HL-60 (cell line): Measurements from ENCODE around the gene PPP2R3A.
A peak's percentile ranks its signal among the peaks of the same experiment; 100 is the strongest.
"Not testable (repeated sequence)": the region's sequence is repeated elsewhere in the genome, so short reads cannot be mapped to it uniquely, and the experiment has no call there.

Experiments used
- DNase-seq, 2 experiments: peaks; one replicate each; pipeline ENCODE4 v3.0.0-alpha.2; 2010 to 2020; ENCODE audit warnings: low read depth in 1 of 2, low spot score in 1 of 2
- H3K27ac ChIP-seq: fragments of 250-450 bp; sonication (Bioruptor Pico); replicated peaks from 2 replicates; pipeline ENCODE4 v1.5.1; 2020; ENCODE audit warnings: mild to moderate bottlenecking, moderate library complexity
- H3K27me3 ChIP-seq: fragments of 250-450 bp; sonication (Bioruptor Pico); 2 replicates; pipeline ENCODE4 v1.5.1; 2021; ENCODE audit warnings: mild to moderate bottlenecking, moderate library complexity; ENCODE audit not compliant: insufficient read depth, poor library complexity, severe bottlenecking
- H3K4me3 ChIP-seq: replicated peaks from 2 replicates; pipeline ENCODE4 v1.5.1; 2011; ENCODE audit warnings: mild to moderate bottlenecking, control low read depth, low read length; ENCODE audit not compliant: insufficient read depth
- GABPA ChIP-seq: IDR thresholded peaks from 2 replicates; pipeline ENCODE4 v1.6.1; 2012; ENCODE audit warnings: low read depth
- POLR2AphosphoS5 ChIP-seq: IDR thresholded peaks from 2 replicates; pipeline ENCODE4 v1.6.1; 2012; ENCODE audit warnings: low read depth
- SPI1 ChIP-seq: IDR thresholded peaks from 2 replicates; pipeline ENCODE4 v1.6.1; 2012; ENCODE audit warnings: low read depth, mild to moderate bottlenecking, borderline replicate concordance
- TF ChIP-seq, protein P1 (sequence below): IDR thresholded peaks from one replicate; pipeline ENCODE4 v1.5.1; 2011; ENCODE audit warnings: low read length, control low read depth, inconsistent platforms; ENCODE audit not compliant: insufficient read depth
- TF ChIP-seq, protein P2 (sequence below): IDR thresholded peaks from 2 replicates; pipeline ENCODE4 v1.6.1; 2012; ENCODE audit warnings: low read depth; ENCODE audit not compliant: insufficient replicate concordance

The PPP2R3A gene

DNA sequence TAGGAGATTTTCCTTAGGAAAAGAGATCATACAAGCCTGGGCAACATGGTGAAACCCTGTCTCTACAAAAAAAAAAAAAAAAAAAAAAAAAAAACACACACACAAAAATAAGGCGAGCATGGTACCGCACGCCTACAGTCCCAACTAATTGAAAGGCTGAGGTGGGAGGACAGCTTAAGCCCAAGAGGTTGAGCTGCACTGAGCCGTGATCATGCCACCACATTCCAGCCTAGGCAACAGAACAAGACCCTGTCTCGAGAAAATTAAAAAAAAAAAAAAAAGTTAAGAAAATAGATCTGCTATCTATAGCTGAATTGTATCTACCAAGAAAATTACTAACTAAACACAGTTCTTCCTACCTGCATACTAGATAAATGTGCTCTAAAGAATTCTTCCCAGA is 223.5 kb downstream of the PPP2R3A start:
- TF ChIP-seq POLR2AphosphoS5: no peak
- no peak for TF ChIP-seq SPI1
- no peak for TF ChIP-seq GABPA
- TF ChIP-seq, protein P1, sequence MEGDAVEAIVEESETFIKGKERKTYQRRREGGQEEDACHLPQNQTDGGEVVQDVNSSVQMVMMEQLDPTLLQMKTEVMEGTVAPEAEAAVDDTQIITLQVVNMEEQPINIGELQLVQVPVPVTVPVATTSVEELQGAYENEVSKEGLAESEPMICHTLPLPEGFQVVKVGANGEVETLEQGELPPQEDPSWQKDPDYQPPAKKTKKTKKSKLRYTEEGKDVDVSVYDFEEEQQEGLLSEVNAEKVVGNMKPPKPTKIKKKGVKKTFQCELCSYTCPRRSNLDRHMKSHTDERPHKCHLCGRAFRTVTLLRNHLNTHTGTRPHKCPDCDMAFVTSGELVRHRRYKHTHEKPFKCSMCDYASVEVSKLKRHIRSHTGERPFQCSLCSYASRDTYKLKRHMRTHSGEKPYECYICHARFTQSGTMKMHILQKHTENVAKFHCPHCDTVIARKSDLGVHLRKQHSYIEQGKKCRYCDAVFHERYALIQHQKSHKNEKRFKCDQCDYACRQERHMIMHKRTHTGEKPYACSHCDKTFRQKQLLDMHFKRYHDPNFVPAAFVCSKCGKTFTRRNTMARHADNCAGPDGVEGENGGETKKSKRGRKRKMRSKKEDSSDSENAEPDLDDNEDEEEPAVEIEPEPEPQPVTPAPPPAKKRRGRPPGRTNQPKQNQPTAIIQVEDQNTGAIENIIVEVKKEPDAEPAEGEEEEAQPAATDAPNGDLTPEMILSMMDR: no peak
- TF ChIP-seq, protein P2, sequence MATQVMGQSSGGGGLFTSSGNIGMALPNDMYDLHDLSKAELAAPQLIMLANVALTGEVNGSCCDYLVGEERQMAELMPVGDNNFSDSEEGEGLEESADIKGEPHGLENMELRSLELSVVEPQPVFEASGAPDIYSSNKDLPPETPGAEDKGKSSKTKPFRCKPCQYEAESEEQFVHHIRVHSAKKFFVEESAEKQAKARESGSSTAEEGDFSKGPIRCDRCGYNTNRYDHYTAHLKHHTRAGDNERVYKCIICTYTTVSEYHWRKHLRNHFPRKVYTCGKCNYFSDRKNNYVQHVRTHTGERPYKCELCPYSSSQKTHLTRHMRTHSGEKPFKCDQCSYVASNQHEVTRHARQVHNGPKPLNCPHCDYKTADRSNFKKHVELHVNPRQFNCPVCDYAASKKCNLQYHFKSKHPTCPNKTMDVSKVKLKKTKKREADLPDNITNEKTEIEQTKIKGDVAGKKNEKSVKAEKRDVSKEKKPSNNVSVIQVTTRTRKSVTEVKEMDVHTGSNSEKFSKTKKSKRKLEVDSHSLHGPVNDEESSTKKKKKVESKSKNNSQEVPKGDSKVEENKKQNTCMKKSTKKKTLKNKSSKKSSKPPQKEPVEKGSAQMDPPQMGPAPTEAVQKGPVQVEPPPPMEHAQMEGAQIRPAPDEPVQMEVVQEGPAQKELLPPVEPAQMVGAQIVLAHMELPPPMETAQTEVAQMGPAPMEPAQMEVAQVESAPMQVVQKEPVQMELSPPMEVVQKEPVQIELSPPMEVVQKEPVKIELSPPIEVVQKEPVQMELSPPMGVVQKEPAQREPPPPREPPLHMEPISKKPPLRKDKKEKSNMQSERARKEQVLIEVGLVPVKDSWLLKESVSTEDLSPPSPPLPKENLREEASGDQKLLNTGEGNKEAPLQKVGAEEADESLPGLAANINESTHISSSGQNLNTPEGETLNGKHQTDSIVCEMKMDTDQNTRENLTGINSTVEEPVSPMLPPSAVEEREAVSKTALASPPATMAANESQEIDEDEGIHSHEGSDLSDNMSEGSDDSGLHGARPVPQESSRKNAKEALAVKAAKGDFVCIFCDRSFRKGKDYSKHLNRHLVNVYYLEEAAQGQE: no peak
- DNase-seq: no peak
- H3K27me3 ChIP-seq: no peaks in the 10 kb centered on the region
- H3K27ac ChIP-seq: no peak overlapping the region
- no peak overlapping the region for H3K4me3 ChIP-seq

DNA sequence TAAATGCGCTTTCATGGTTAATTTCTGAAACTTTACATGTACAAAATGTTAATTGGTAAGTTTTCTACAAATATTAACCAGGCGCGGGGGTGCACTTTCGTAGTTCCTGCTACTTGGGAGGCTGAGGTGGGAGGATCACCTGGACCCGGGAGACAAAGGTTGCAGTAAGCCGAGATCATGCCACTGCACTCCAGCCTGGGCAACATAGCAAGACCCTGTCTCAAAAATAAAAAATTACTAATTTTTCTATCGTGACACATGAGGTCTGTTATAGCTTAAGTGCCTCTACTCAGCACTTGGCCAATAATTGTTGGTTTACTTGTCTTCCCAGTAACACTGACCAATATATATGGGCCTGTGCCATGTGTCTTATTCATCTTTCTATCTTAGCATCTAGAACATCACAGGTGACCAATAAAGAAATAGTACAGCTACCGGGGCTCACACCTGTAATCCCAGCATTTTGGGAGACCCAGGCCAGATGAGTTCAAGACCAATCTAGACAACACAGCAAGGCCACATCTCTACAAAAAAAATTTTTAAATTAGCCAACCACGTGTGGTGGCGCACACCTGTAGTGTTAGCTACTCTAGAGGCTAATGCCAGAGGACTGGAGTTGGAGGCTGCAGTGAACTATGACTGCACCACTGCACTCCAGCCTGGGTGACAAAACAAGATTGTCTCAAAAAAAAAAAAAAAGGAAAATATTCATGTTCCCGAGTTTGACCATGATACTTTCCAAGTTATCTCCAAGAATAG is 224.5 kb downstream of the PPP2R3A start:
- Histone ChIP-seq H3K27me3 (no peaks in the 10 kb centered on the region), H3K27ac (no peak overlapping the region), H3K4me3 (no peak overlapping the region)
- TF ChIP-seq, protein P1: no peak
- TF ChIP-seq SPI1 (no peak), GABPA (no peak)
- no peak for DNase-seq

DNA sequence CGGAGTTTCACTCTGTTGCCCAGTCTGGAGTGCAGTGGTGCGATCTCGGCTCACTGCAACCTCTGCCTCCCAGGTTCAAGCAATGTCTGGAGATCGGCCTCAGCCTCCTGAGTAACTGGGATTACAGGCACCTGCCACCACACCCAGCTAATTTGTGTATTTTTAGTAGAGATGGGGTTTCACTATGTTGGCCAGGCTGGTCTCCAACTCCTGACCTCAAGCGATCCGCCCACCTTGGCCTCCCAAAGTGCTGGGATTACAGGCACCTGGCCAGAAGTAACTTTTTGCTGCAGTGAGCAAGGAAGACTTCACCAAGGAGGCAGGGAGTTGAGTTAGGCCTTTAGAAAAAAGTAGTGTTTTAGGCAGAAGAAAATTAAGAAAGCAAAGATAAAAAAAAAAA is 226.7 kb downstream of the PPP2R3A start:
- H3K4me3 ChIP-seq: peak overlapping the region; percentile 67

DNA sequence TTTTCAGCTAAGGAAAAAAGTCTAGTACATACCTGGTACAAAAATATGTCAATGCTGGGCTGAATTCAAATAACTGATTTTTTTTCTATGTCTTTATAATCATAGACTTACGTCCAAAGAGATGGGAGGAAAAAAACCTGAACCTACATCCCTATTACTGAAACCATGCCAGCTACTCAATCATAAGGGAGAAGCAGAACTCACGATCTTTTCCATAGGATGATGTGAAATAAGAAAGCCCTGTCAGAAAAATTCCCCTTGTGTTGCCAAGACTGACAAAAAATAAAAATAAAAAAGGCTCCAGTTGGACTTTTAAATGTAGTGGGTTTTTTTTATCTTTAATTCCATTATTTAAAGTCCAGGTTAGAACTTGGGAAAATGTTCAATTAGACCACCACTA is 227.3 kb downstream of the PPP2R3A start:
- Histone ChIP-seq H3K27ac (peak overlapping the region; percentile 98), H3K4me3 (peak overlapping the region; percentile 67), H3K27me3 (no peaks in the 10 kb centered on the region)
- no peak for TF ChIP-seq GABPA
- TF ChIP-seq, protein P2: no peak
- no peak for TF ChIP-seq SPI1
- no peak for TF ChIP-seq POLR2AphosphoS5
- TF ChIP-seq, protein P1: no peak
- no peak for DNase-seq

More for the DNA sequence above, 226.7 kb downstream of the PPP2R3A start:
- not testable (repeated sequence) for DNase-seq, H3K27ac ChIP-seq, H3K27me3 ChIP-seq
